Esophagus squamous epithelium (tissue), 4 donors: Measurements from ENCODE around the gene SH3GL1.

Source experiments
- CTCF ChIP-seq, 6 experiments: fragments of 450-650 bp in 4 of 6; fragments of 200-600 bp in 2 of 6; sonication (generic) in 2 of 6; IDR thresholded peaks; one replicate each; pipeline ENCODE4 v1.5.1; 2016 to 2019; ENCODE audit warnings: antibody characterized with exemption in 6 of 6, mild to moderate bottlenecking in 4 of 6, moderate library complexity in 4 of 6
- POLR2A ChIP-seq, 4 donors: fragments of 450-650 bp; IDR thresholded peaks; one replicate each; pipeline ENCODE4 v1.6.1; 2017; ENCODE audit warnings: antibody characterized with exemption in 4 of 4, mild to moderate bottlenecking in 4 of 4, moderate library complexity in 3 of 4

- TF ChIP-seq CTCF (IDR thresholded peaks at IDR 0.05) (no peak), POLR2A (IDR thresholded peaks at IDR 0.05) (no peak)
Observed at GRCh38 chr19:4357921-4358326, 42.4 kb downstream of the SH3GL1 start.
